EH (cell line): ENCODE results near the gene OSBPL1A.

Source experiments
- DNase-seq: peaks from one replicate; pipeline ENCODE4 v3.0.0-alpha.2; 2015; ENCODE audit warnings: low read depth

Gene OSBPL1A

GRCh38 chr18:24121625-24122024 lies 276.0 kb downstream of the OSBPL1A start:
- DNase-seq: no peak

- no peak for DNase-seq
Observed at GRCh38 chr18:24120676-24121075, 276.9 kb downstream of the OSBPL1A start.

DNA sequence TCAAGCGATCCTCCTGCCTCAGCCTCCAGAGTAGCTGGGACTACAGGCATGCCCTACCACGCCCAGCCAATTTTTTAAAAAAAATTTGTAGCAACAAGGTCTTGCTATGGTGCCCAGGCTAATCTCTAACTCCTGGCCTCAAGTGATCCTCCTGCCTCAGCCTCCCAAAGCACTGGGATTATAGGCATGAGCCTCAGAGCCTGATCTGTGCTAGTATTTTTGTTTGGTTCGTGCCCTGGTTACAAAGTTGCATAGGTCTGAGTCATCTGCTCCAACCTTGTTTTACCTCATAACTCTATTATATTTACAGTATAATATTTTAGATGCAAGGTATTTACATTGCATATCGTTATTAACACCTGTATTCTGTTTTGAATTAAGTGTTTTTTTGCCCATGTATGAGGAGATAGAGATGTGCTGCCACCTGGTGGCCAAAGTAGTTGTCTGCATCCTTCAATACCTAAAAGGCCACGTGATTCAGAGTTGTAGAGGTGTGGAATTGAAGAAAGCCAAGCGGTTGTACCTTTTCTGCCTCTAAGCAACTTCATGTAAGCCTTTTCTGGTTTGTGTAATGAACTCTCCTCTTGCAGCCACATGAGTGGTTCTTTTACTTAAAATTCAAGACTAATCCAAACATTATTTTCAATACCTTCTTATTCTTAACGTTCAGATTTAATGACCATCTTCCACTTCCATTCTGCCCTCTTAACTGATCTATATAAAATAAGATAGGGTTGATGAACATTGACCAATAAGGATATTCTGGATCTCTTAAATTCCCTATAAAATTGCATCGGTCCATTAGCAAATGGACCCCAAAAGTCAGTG lies 278.7 kb downstream of the OSBPL1A start:
- peak; percentile 73 for DNase-seq

DNA sequence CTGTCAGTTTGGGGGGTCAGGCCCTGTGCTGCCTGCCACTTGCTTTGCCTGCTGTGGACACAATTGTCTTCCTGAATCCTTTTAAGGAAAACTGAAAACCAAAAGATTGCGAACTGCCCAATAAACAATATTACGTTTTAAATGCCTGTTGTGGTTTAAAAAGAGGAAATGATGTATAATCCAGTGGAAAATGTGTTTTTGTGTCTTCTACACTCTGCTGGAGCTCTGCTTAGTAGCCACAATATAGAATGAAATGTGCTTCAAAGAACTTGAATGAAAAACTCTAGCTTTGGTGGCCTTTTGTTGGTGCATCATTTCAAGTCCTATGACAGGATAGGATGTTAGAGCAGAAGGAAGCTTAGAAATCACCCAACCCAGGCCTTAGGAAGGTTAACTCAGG lies 282.0 kb downstream of the OSBPL1A start:
- no peak for DNase-seq

DNA sequence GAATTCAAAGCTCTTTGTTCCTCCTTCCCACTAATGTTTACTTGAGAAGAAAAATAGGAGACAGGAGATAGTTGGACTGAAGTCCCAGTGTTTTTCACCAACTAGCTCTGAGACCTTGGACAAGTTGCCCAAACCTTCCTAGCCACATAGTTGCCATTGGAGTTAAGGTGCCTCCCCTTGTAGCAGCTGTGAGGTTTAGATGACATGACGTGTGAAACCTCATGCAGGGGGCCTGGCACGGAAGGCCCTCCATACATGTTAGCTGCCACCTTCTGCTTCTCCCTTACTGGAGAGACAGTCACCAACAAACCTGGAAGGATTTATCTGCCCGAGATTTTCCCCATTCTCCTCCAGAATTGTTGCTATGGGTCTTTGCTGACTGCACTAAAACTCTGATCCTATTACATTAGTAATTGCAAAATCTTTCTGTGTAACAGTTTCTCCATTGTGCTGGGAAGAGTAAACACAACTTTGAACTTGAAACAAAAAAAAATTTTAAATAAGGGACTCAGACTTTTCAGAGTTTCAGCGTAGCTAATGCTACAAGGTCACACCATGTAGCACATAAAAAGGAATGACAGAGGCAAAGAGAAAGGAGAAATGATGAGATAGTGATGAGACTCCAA lies 282.6 kb downstream of the OSBPL1A start:
- DNase-seq: no peak

GRCh38 chr18:24112874-24113615 lies 284.6 kb downstream of the OSBPL1A start:
- DNase-seq: peak; percentile 36

DNA sequence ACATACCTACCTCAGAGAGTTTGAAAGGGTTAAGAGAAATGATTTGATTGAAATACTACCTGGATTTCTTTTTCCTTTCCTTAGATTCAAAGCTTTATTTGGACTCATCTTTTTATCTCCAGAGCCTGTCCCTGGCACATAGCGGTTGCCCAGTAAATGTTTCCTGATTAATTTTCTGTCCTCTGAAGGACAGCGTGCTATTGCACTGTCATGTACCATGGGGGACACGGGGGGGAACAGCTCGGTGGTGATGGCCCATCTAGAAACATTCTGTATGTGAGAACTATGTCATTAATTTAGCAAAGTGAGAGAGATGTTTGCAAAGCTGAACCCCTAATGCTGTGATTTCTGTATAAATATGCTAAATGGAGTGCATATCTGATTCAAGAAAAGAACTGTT lies 285.2 kb downstream of the OSBPL1A start:
- DNase-seq: no peak
